22Rv1 (cell line): ENCODE data around the gene UBC.

Experiments used
- H3K27ac ChIP-seq: fragments of 450-650 bp; 2 replicates; pipeline ENCODE4 v1.5.1; 2017
- CTCF ChIP-seq: fragments of 450-650 bp; IDR thresholded peaks from 2 replicates; pipeline ENCODE4 v1.5.1; 2017; ENCODE audit warnings: mild to moderate bottlenecking
- ZFX ChIP-seq: fragments of 450-650 bp; IDR thresholded peaks from 2 replicates; pipeline ENCODE4 v1.6.1; 2017; ENCODE audit warnings: antibody characterized with exemption, borderline replicate concordance

UBC gene

GRCh38 chr12:124923905-124924734, 9.7 kb upstream of the UBC start:
- peak overlapping the region; percentile 59 for H3K27ac ChIP-seq
- TF ChIP-seq CTCF (no peak), ZFX (no peak)

- TF ChIP-seq ZFX, result no peak
- TF ChIP-seq CTCF, result no peak
- peak overlapping the region; percentile 59 for H3K27ac ChIP-seq
Observed at GRCh38 chr12:124921200-124922031, 7.0 kb upstream of the UBC start.

- TF ChIP-seq ZFX, result no peak
- no peak for TF ChIP-seq CTCF
- 0 out of 2 replicates have a peak overlapping the region, but pooled peaks have one; percentile 59 for H3K27ac ChIP-seq
Observed at GRCh38 chr12:124920353-124920935, 6.0 kb upstream of the UBC start.

- H3K27ac ChIP-seq, result peak overlapping the region; percentile 100
- TF ChIP-seq CTCF (no peak), ZFX (no peak)
Observed at GRCh38 chr12:124919521-124920352, 5.3 kb upstream of the UBC start.

- H3K27ac ChIP-seq, result peak overlapping the region; percentile 100
Observed at GRCh38 chr12:124918622-124918988, 4.2 kb upstream of the UBC start.

- no peak for TF ChIP-seq CTCF
- TF ChIP-seq ZFX, result no peak
- H3K27ac ChIP-seq, result peak overlapping the region; percentile 100
Observed at GRCh38 chr12:124917841-124918621, 3.6 kb upstream of the UBC start.
